MM.1S (cell line): ENCODE results near the gene STX17.

Experiments used
- DNase-seq: peaks from one replicate; pipeline ENCODE4 v3.0.0-alpha.2; 2015
- H2AFZ ChIP-seq: fragments of 300-600 bp; sonication (generic); 2 replicates; pipeline ENCODE4 v1.6.0; 2016; ENCODE audit warnings: antibody characterized with exemption, low read length
- H3F3A ChIP-seq: fragments of 300-600 bp; sonication (generic); 2 replicates; pipeline ENCODE4 v1.6.1; 2016; ENCODE audit warnings: mild to moderate bottlenecking, antibody characterized with exemption, low read length, moderate library complexity, mixed read lengths; ENCODE audit not compliant: insufficient read depth
- H3K27ac ChIP-seq: fragments of 300-600 bp; sonication (generic); 2 replicates; pipeline ENCODE4 v1.5.1; 2016; ENCODE audit warnings: mild to moderate bottlenecking, low read length
- H3K27me3 ChIP-seq: fragments of 300-600 bp; sonication (generic); replicated peaks from 2 replicates; pipeline ENCODE4 v1.6.0; 2016; ENCODE audit warnings: low read length; ENCODE audit not compliant: insufficient read depth
- H3K36me3 ChIP-seq: fragments of 300-600 bp; sonication (generic); replicated peaks from 2 replicates; pipeline ENCODE4 v1.6.1; 2016; ENCODE audit warnings: mild to moderate bottlenecking, low read length, mixed read lengths; ENCODE audit not compliant: insufficient read depth
- H3K4me1 ChIP-seq: fragments of 300-600 bp; sonication (generic); 2 replicates; pipeline ENCODE4 v1.6.1; 2016; ENCODE audit warnings: low read length, mixed read lengths
- H3K4me2 ChIP-seq: fragments of 300-600 bp; sonication (generic); 2 replicates; pipeline ENCODE4 v1.6.0; 2016; ENCODE audit warnings: low read depth, low read length
- H3K4me3 ChIP-seq: fragments of 300-600 bp; sonication (generic); 2 replicates; pipeline ENCODE4 v1.5.1; 2016; ENCODE audit warnings: low read length, mixed read lengths
- H3K79me2 ChIP-seq: fragments of 300-600 bp; sonication (generic); 2 replicates; pipeline ENCODE4 v1.6.1; 2016; ENCODE audit warnings: mixed run types, low read length, mixed read lengths
- H3K9ac ChIP-seq: fragments of 300-600 bp; sonication (generic); 2 replicates; pipeline ENCODE4 v1.6.1; 2016; ENCODE audit warnings: low read length, mixed read lengths
- H3K9me2 ChIP-seq: fragments of 300-600 bp; sonication (generic); replicated peaks from 2 replicates; pipeline ENCODE4 v1.6.1; 2016; ENCODE audit warnings: mild to moderate bottlenecking, low read length, mixed read lengths; ENCODE audit not compliant: insufficient read depth
- H3K9me3 ChIP-seq: fragments of 300-600 bp; sonication (generic); replicated peaks from 2 replicates; pipeline ENCODE4 v1.6.1; 2016; ENCODE audit warnings: mild to moderate bottlenecking, low read length, mixed read lengths; ENCODE audit not compliant: insufficient read depth
- H4K20me1 ChIP-seq: fragments of 300-600 bp; sonication (generic); 2 replicates; pipeline ENCODE4 v1.6.1; 2016; ENCODE audit warnings: mild to moderate bottlenecking, low read length, moderate library complexity, mixed read lengths; ENCODE audit not compliant: insufficient read depth
- CTCF ChIP-seq: fragments of 300-600 bp; sonication (generic); IDR thresholded peaks from 2 replicates; pipeline ENCODE4 v1.5.1; 2016; ENCODE audit warnings: antibody characterized with exemption, low read length, mixed read lengths
- EZH2 ChIP-seq: fragments of 300-600 bp; sonication (generic); optimal IDR thresholded peaks from 2 replicates; pipeline ENCODE3; 2017; ENCODE audit warnings: low read depth, mild to moderate bottlenecking, antibody characterized with exemption, low read length, mixed read lengths
- EZH2phosphoT487 ChIP-seq: fragments of 300-600 bp; sonication (generic); IDR thresholded peaks from 2 replicates; pipeline ENCODE4 v1.6.1; 2018; ENCODE audit warnings: antibody characterized with exemption, low read length

Gene STX17

GRCh38 chr9:99868845-99869244, 37.6 kb upstream of the STX17 start:
- H3K9ac ChIP-seq = no peak overlapping the region
- H3K36me3 ChIP-seq = no peaks in the 10 kb centered on the region
- no peaks in the 10 kb centered on the region for H3K9me3 ChIP-seq
- H3F3A ChIP-seq = no peaks in the 10 kb centered on the region
- H2AFZ ChIP-seq = no peak overlapping the region
- H3K9me2 ChIP-seq = no peaks in the 10 kb centered on the region
- H3K27ac ChIP-seq = no peak overlapping the region
- H3K27me3 ChIP-seq = no peaks in the 10 kb centered on the region
- TF ChIP-seq CTCF (no peak), EZH2phosphoT487 (no peak), EZH2 (no peak)
- no peaks in the 10 kb centered on the region for H4K20me1 ChIP-seq
- H3K4me1 ChIP-seq = peaks cover 18% of the 10 kb centered on the region
- H3K4me3 ChIP-seq = no peak overlapping the region
- H3K4me2 ChIP-seq = no peak overlapping the region
- DNase-seq = no peak
- no peaks in the 10 kb centered on the region for H3K79me2 ChIP-seq

GRCh38 chr9:99870126-99870525, 36.3 kb upstream of the STX17 start:
- no peak overlapping the region for H3K4me2 ChIP-seq
- H3K9ac ChIP-seq = no peak overlapping the region
- H3K79me2 ChIP-seq = no peaks in the 10 kb centered on the region
- no peaks in the 10 kb centered on the region for H3K9me3 ChIP-seq
- no peaks in the 10 kb centered on the region for H3K9me2 ChIP-seq
- TF ChIP-seq EZH2 (no peak), CTCF (no peak)
- no peak overlapping the region for H3K27ac ChIP-seq
- H3K4me1 ChIP-seq = peaks cover 18% of the 10 kb centered on the region
- H3K27me3 ChIP-seq = no peaks in the 10 kb centered on the region
- no peak for DNase-seq
- no peak overlapping the region for H2AFZ ChIP-seq
- no peaks in the 10 kb centered on the region for H3K36me3 ChIP-seq
- H3F3A ChIP-seq = no peaks in the 10 kb centered on the region
- H4K20me1 ChIP-seq = no peaks in the 10 kb centered on the region
- no peak overlapping the region for H3K4me3 ChIP-seq

GRCh38 chr9:99873531-99873930, 32.9 kb upstream of the STX17 start:
- Histone ChIP-seq H3K27me3 (no peaks in the 10 kb centered on the region), H3F3A (no peaks in the 10 kb centered on the region), H3K9me3 (no peaks in the 10 kb centered on the region), H4K20me1 (no peaks in the 10 kb centered on the region), H3K79me2 (no peaks in the 10 kb centered on the region), H2AFZ (no peak overlapping the region), H3K9me2 (no peaks in the 10 kb centered on the region), H3K4me3 (no peak overlapping the region), H3K27ac (no peak overlapping the region), H3K4me1 (peaks cover 7% of the 10 kb centered on the region), H3K9ac (no peak overlapping the region), H3K36me3 (no peaks in the 10 kb centered on the region), H3K4me2 (no peak overlapping the region)
- TF ChIP-seq EZH2phosphoT487 (no peak), EZH2 (no peak), CTCF (no peak)
- no peak for DNase-seq
